Measurements from ENCODE around the gene CACNB1. TPM values are rescaled to one million over a fixed set of nuclear protein-coding genes. Genes with fewer than 3 reads are reported as not detected.
A peak's percentile ranks its signal among the peaks of the same experiment; 100 is the strongest.

CACNB1 gene
- total and polyA plus RNA-seq, 4 donors: 15.5 to 57.5 (median 31.2) TPM

GRCh38 chr17:39150104-39150634 lies 47.3 kb downstream of the CACNB1 start:
- H3K36me3 ChIP-seq (ENCODE audit: control insufficient read depth, insufficient read depth, low read length): no peaks in the 10 kb centered on the region
- 52% methylated on average over 4 of the region's 5 CpGs for WGBS (ENCODE audit: insufficient coverage)
- H3K4me1 ChIP-seq (ENCODE audit: control insufficient read depth, insufficient read depth, low read length): peaks cover 39% of the 10 kb centered on the region
- no peak overlapping the region for H3K4me3 ChIP-seq (ENCODE audit: low read depth, low read length)
- peaks cover 11% of the 10 kb centered on the region for H3K27me3 ChIP-seq (ENCODE audit: control insufficient read depth, insufficient read depth, low read length)
- no peak for DNase-seq (ENCODE audit: low read depth in 4 of 6, low spot score in 6 of 6)
- H3K27ac ChIP-seq (ENCODE audit: low read depth, low read length): no peak overlapping the region
- no peaks in the 10 kb centered on the region for H3K9me3 ChIP-seq (ENCODE audit: control insufficient read depth, insufficient read depth, low read length)

- no peak overlapping the region for H3K4me3 ChIP-seq (ENCODE audit: low read depth, low read length)
- no peaks in the 10 kb centered on the region for H3K36me3 ChIP-seq (ENCODE audit: control insufficient read depth, insufficient read depth, low read length)
- peaks cover 11% of the 10 kb centered on the region for H3K27me3 ChIP-seq (ENCODE audit: control insufficient read depth, insufficient read depth, low read length)
- H3K9me3 ChIP-seq (ENCODE audit: control insufficient read depth, insufficient read depth, low read length): no peaks in the 10 kb centered on the region
- 45% methylated on average over 12 of the region's 13 CpGs for WGBS (ENCODE audit: insufficient coverage)
- no peak for DNase-seq (ENCODE audit: low read depth in 4 of 6, low spot score in 6 of 6)
- H3K27ac ChIP-seq (ENCODE audit: low read depth, low read length): no peak overlapping the region
- peaks cover 43% of the 10 kb centered on the region for H3K4me1 ChIP-seq (ENCODE audit: control insufficient read depth, insufficient read depth, low read length)
Observed at GRCh38 chr17:39147221-39148185, 50.0 kb downstream of the CACNB1 start.

GRCh38 chr17:39146273-39146672 lies 51.2 kb downstream of the CACNB1 start:
- Histone ChIP-seq H3K4me1 (ENCODE audit: control insufficient read depth, insufficient read depth, low read length) (peaks cover 33% of the 10 kb centered on the region), H3K27ac (ENCODE audit: low read depth, low read length) (no peak overlapping the region), H3K4me3 (ENCODE audit: low read depth, low read length) (no peak overlapping the region), H3K36me3 (ENCODE audit: control insufficient read depth, insufficient read depth, low read length) (no peaks in the 10 kb centered on the region), H3K27me3 (ENCODE audit: control insufficient read depth, insufficient read depth, low read length) (peaks cover 8% of the 10 kb centered on the region), H3K9me3 (ENCODE audit: control insufficient read depth, insufficient read depth, low read length) (no peaks in the 10 kb centered on the region)
- no peak for DNase-seq (ENCODE audit: low read depth in 4 of 6, low spot score in 6 of 6)
- WGBS (ENCODE audit: insufficient coverage): 100% methylated on average over 1 of the region's 3 CpGs

GRCh38 chr17:39145143-39145542 lies 52.3 kb downstream of the CACNB1 start:
- DNase-seq (ENCODE audit: low read depth in 4 of 6, low spot score in 6 of 6): no peak
- H3K9me3 ChIP-seq (ENCODE audit: control insufficient read depth, insufficient read depth, low read length): no peaks in the 10 kb centered on the region
- H3K27ac ChIP-seq (ENCODE audit: low read depth, low read length): no peak overlapping the region
- 80% methylated on average over 3 of the region's 3 CpGs for WGBS (ENCODE audit: insufficient coverage)
- no peak overlapping the region for H3K4me3 ChIP-seq (ENCODE audit: low read depth, low read length)
- H3K4me1 ChIP-seq (ENCODE audit: control insufficient read depth, insufficient read depth, low read length): peaks cover 24% of the 10 kb centered on the region
- H3K27me3 ChIP-seq (ENCODE audit: control insufficient read depth, insufficient read depth, low read length): no peaks in the 10 kb centered on the region
- H3K36me3 ChIP-seq (ENCODE audit: control insufficient read depth, insufficient read depth, low read length): no peaks in the 10 kb centered on the region

- Histone ChIP-seq H3K27me3 (ENCODE audit: control insufficient read depth, insufficient read depth, low read length) (no peaks in the 10 kb centered on the region), H3K27ac (ENCODE audit: low read depth, low read length) (peak overlapping the region; percentile 74), H3K36me3 (ENCODE audit: control insufficient read depth, insufficient read depth, low read length) (no peaks in the 10 kb centered on the region), H3K9me3 (ENCODE audit: control insufficient read depth, insufficient read depth, low read length) (no peaks in the 10 kb centered on the region), H3K4me3 (ENCODE audit: low read depth, low read length) (no peak overlapping the region), H3K4me1 (ENCODE audit: control insufficient read depth, insufficient read depth, low read length) (peaks cover 21% of the 10 kb centered on the region)
- 34% methylated on average over 6 of the region's 9 CpGs for WGBS (ENCODE audit: insufficient coverage)
- DNase-seq (ENCODE audit: low read depth in 4 of 6, low spot score in 6 of 6): peak in 2 of 6 donors; percentile 80 to 90
Observed at GRCh38 chr17:39144416-39144840, 53.0 kb downstream of the CACNB1 start.

- peak in 1 of 6 donors; percentile 75 for DNase-seq (ENCODE audit: low read depth in 4 of 6, low spot score in 6 of 6)
- H3K9me3 ChIP-seq (ENCODE audit: control insufficient read depth, insufficient read depth, low read length): no peaks in the 10 kb centered on the region
- no peak overlapping the region for H3K4me3 ChIP-seq (ENCODE audit: low read depth, low read length)
- H3K27ac ChIP-seq (ENCODE audit: low read depth, low read length): peak overlapping the region; percentile 74
- peaks cover 21% of the 10 kb centered on the region for H3K4me1 ChIP-seq (ENCODE audit: control insufficient read depth, insufficient read depth, low read length)
- H3K36me3 ChIP-seq (ENCODE audit: control insufficient read depth, insufficient read depth, low read length): no peaks in the 10 kb centered on the region
- H3K27me3 ChIP-seq (ENCODE audit: control insufficient read depth, insufficient read depth, low read length): no peaks in the 10 kb centered on the region
- 64% methylated on average over 5 of the region's 7 CpGs for WGBS (ENCODE audit: insufficient coverage)
Observed at GRCh38 chr17:39143552-39144093, 53.8 kb downstream of the CACNB1 start.

- Histone ChIP-seq H3K27ac (ENCODE audit: low read depth, low read length) (no peak overlapping the region), H3K9me3 (ENCODE audit: control insufficient read depth, insufficient read depth, low read length) (no peaks in the 10 kb centered on the region), H3K27me3 (ENCODE audit: control insufficient read depth, insufficient read depth, low read length) (no peaks in the 10 kb centered on the region), H3K4me1 (ENCODE audit: control insufficient read depth, insufficient read depth, low read length) (peaks cover 21% of the 10 kb centered on the region), H3K4me3 (ENCODE audit: low read depth, low read length) (no peak overlapping the region), H3K36me3 (ENCODE audit: control insufficient read depth, insufficient read depth, low read length) (no peaks in the 10 kb centered on the region)
- no peak for DNase-seq (ENCODE audit: low read depth in 4 of 6, low spot score in 6 of 6)
- 90% methylated on average over 5 of the region's 11 CpGs for WGBS (ENCODE audit: insufficient coverage)
Observed at GRCh38 chr17:39141915-39142664, 55.4 kb downstream of the CACNB1 start.

- H3K27me3 ChIP-seq (ENCODE audit: control insufficient read depth, insufficient read depth, low read length): no peaks in the 10 kb centered on the region
- no peaks in the 10 kb centered on the region for H3K36me3 ChIP-seq (ENCODE audit: control insufficient read depth, insufficient read depth, low read length)
- H3K9me3 ChIP-seq (ENCODE audit: control insufficient read depth, insufficient read depth, low read length): no peaks in the 10 kb centered on the region
- no CpG with 5 or more reads among the region's 5 CpGs for WGBS (ENCODE audit: insufficient coverage)
- no peak overlapping the region for H3K27ac ChIP-seq (ENCODE audit: low read depth, low read length)
- no peak for DNase-seq (ENCODE audit: low read depth in 4 of 6, low spot score in 6 of 6)
- peaks cover 21% of the 10 kb centered on the region for H3K4me1 ChIP-seq (ENCODE audit: control insufficient read depth, insufficient read depth, low read length)
- H3K4me3 ChIP-seq (ENCODE audit: low read depth, low read length): no peak overlapping the region
Observed at GRCh38 chr17:39141294-39141693, 56.2 kb downstream of the CACNB1 start.

GRCh38 chr17:39139561-39139960 lies 57.9 kb downstream of the CACNB1 start:
- H3K4me1 ChIP-seq (ENCODE audit: control insufficient read depth, insufficient read depth, low read length): peaks cover 15% of the 10 kb centered on the region
- H3K27ac ChIP-seq (ENCODE audit: low read depth, low read length): no peak overlapping the region
- 93% methylated on average over 8 of the region's 9 CpGs for WGBS (ENCODE audit: insufficient coverage)
- H3K9me3 ChIP-seq (ENCODE audit: control insufficient read depth, insufficient read depth, low read length): no peaks in the 10 kb centered on the region
- H3K36me3 ChIP-seq (ENCODE audit: control insufficient read depth, insufficient read depth, low read length): no peaks in the 10 kb centered on the region
- no peaks in the 10 kb centered on the region for H3K27me3 ChIP-seq (ENCODE audit: control insufficient read depth, insufficient read depth, low read length)
- no peak overlapping the region for H3K4me3 ChIP-seq (ENCODE audit: low read depth, low read length)
- no peak for DNase-seq (ENCODE audit: low read depth in 4 of 6, low spot score in 6 of 6)

Measured in spinal cord (tissue), 10 donors.